Measurements from ENCODE around the gene GPR31. TPM values are rescaled to one million over a fixed set of nuclear protein-coding genes. Genes with fewer than 3 reads are reported as not detected.

Gene GPR31
- total and polyA plus RNA-seq, 2 of the 4 experiments (the other 2 are of a cell fraction) = not detected

GRCh38 chr6:167108278-167108677 is 49.5 kb downstream of the GPR31 start:
- Histone ChIP-seq H2BK120ac (ENCODE audit: low read depth, low read length) (no peak overlapping the region), H3K4ac (ENCODE audit: low read depth, low read length) (no peak overlapping the region), H3K9ac (ENCODE audit: low read depth, low read length) (no peak overlapping the region), H3K4me1 (ENCODE audit: control insufficient read depth, insufficient read depth, low read length) (no peaks in the 10 kb centered on the region), H3K27me3 (ENCODE audit: control insufficient read depth, insufficient read depth, low read length) (no peaks in the 10 kb centered on the region), H3K4me3 (ENCODE audit: insufficient read depth, low read depth, low read length) (no peak overlapping the region), H3K79me1 (ENCODE audit: low read depth in 1 of 2, low read length in 2 of 2) (no peaks in the 10 kb centered on the region), H2BK20ac (ENCODE audit: low read depth, low read length) (no peak overlapping the region), H2AK9ac (replicated peaks; ENCODE audit: low read depth, low read length, poor library complexity) (no peak overlapping the region), H3K9me3 (ENCODE audit: control insufficient read depth, insufficient read depth, low read length) (peaks cover 29% of the 10 kb centered on the region), H4K20me1 (ENCODE audit: insufficient read depth, low read length) (no peaks in the 10 kb centered on the region), H3K23ac (ENCODE audit: low read depth, low read length) (no peak overlapping the region), H3K14ac (replicated peaks; ENCODE audit: low read depth, low read length) (no peak overlapping the region), H3K36me3 (ENCODE audit: control insufficient read depth, insufficient read depth, low read length) (no peaks in the 10 kb centered on the region), H2AK5ac (ENCODE audit: low read depth, low read length) (no peak overlapping the region), H2BK15ac (ENCODE audit: low read depth, low read length) (no peak overlapping the region), H3K9me1 (ENCODE audit: insufficient read depth, low read length) (no peaks in the 10 kb centered on the region), H4K5ac (ENCODE audit: low read depth, low read length) (no peak overlapping the region), H2BK5ac (ENCODE audit: low read depth, low read length, poor library complexity, severe bottlenecking) (no peak overlapping the region), H3K4me2 (ENCODE audit: low read depth, low read length) (no peak overlapping the region), H3K27ac (ENCODE audit: insufficient read depth, low read length) (no peak overlapping the region), H3K18ac (ENCODE audit: low read depth, low read length) (no peak overlapping the region), H4K8ac (ENCODE audit: low read depth in 2 of 2, low read length in 2 of 2) (no peak overlapping the region), H3K56ac (ENCODE audit: extremely low read depth, insufficient read depth, low read length) (no peak overlapping the region), H2AFZ (replicated peaks; ENCODE audit: low read length, poor library complexity) (no peak overlapping the region), H4K91ac (ENCODE audit: insufficient read depth, low read depth, low read length) (no peak overlapping the region)
- WGBS, 2 experiments (ENCODE audit: extremely low coverage in 2 of 2, insufficient read length in 1 of 2) = no CpG with 5 or more reads among the region's 5 CpGs
- in situ Hi-C loops (cut with MboI; ENCODE audit: low sequenced_read_pairs) = no loop called here
- ATAC-seq (ENCODE audit: low read depth) (no peak), DNase-seq (no peak)
- no TSS peak for BruUV-seq (replicated peaks)
- dilution Hi-C loops (cut with HindIII; ENCODE audit: low sequenced_read_pairs, unreplicated experiment) = no loop called here
- intact Hi-C loops (cut with micrococcal nuclease) = no loop called here
- TF ChIP-seq MAFK (IDR thresholded peaks at IDR 0.05; ENCODE audit: low read depth, low read length) (peak; percentile 24; the same call in 1 of the 2 replicates), CHD1 (IDR thresholded peaks at IDR 0.05; ENCODE audit: low read depth, low read length) (no peak)
- ChIA-PET POLR2A (ENCODE audit: unreplicated experiment) (no interaction called here), CTCF (no interaction called here)
